Activated T-cell treated with anti-CD3 and anti-CD28 coated beads, Interleukin-2, amount 50 U/mL, for 4 hours (primary cell): ENCODE results near the gene TRIM3. TPM values are rescaled to one million over a fixed set of nuclear protein-coding genes. Genes with fewer than 3 reads are reported as not detected.

Source experiments
- ATAC-seq, 2 donors: fragments of 200-7000 bp; cut with Tn5 transposase; one replicate each; pipeline ENCODE4 v1.10.0; 2021
- DNase-seq: peaks from one replicate; pipeline ENCODE4 v3.0.0-alpha.2; 2020
- H3K27me3 Mint-ChIP-seq: one replicate; pipeline ENCODE4 v1.8.0; 2021; ENCODE audit warnings: low read depth, mixed read lengths
- H3K36me3 Mint-ChIP-seq: one replicate; pipeline ENCODE4 v1.8.0; 2022; ENCODE audit warnings: mixed read lengths; ENCODE audit not compliant: insufficient read depth
- H3K4me1 Mint-ChIP-seq: one replicate; pipeline ENCODE4 v1.8.0; 2021; ENCODE audit warnings: low read depth, mixed read lengths
- H3K4me3 Mint-ChIP-seq: one replicate; pipeline ENCODE4 v1.8.0; 2021; ENCODE audit warnings: mild to moderate bottlenecking, moderate library complexity, mixed read lengths
- H3K9me3 Mint-ChIP-seq: one replicate; pipeline ENCODE4 v1.8.0; 2021; ENCODE audit warnings: mixed read lengths
- total RNA-seq, 3 donors: library from RNA; stranded (reverse); gene quantifications; one replicate each; pipeline ENCODE4 v1.2.1, GENCODE V29; 2021

Gene TRIM3
- total RNA-seq, 3 donors from 2014 or later, result 3.2 to 4.3 (median 3.6) TPM

GRCh38 chr11:6406370-6406769 lies 67.4 kb downstream of the TRIM3 start:
- ATAC-seq, result no peak
- H3K4me3 Mint-ChIP-seq, result no peak overlapping the region

GRCh38 chr11:6405846-6406245 lies 67.9 kb downstream of the TRIM3 start:
- Mint-ChIP-seq H3K4me3 (no peak overlapping the region), H3K9me3 (no peaks in the 10 kb centered on the region), H3K36me3 (peaks cover 14% of the 10 kb centered on the region), H3K27me3 (no peaks in the 10 kb centered on the region), H3K4me1 (peaks cover 81% of the 10 kb centered on the region)
- DNase-seq (no peak), ATAC-seq (no peak)

More at GRCh38 chr11:6406370-6406769, 67.4 kb downstream of the TRIM3 start:
- H3K27me3 Mint-ChIP-seq, result no peaks in the 10 kb centered on the region
- peaks cover 79% of the 10 kb centered on the region for H3K4me1 Mint-ChIP-seq
- no peak for DNase-seq
- no peaks in the 10 kb centered on the region for H3K9me3 Mint-ChIP-seq
- peaks cover 12% of the 10 kb centered on the region for H3K36me3 Mint-ChIP-seq

DNA sequence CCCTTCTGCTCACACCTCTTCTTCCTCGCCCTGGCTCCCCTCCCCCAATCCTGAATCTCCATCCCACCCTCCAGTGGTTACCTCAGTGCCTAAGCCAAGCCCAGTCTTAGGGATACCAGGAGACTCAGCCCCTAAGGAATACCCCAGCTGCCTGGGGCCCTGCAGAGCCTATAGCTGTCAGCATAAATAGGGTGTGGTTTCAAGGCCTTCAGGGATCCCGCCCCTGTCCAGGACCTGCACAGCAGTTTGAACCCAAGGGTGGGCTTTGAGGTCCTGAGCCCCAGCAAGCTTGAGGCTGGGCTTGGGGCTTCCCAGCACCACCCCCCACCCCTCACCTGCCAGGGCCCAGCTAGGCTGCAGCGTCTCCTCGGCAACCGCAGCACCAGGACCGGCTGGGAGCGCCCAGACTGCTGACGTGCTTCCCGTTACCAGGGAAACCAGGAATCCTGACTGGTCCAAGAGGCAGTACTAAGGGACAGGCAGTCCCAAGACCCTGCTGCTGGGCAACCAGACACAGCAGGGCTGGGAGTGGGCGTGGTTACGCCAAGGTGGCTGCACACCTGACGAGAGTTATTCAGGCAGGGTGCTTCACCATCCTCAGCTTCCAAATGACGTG lies 68.6 kb downstream of the TRIM3 start:
- peaks cover 82% of the 10 kb centered on the region for H3K4me1 Mint-ChIP-seq
- H3K4me3 Mint-ChIP-seq, result no peak overlapping the region
- no peaks in the 10 kb centered on the region for H3K27me3 Mint-ChIP-seq
- ATAC-seq (no peak), DNase-seq (no peak)
- peaks cover 13% of the 10 kb centered on the region for H3K36me3 Mint-ChIP-seq
- no peaks in the 10 kb centered on the region for H3K9me3 Mint-ChIP-seq

DNA sequence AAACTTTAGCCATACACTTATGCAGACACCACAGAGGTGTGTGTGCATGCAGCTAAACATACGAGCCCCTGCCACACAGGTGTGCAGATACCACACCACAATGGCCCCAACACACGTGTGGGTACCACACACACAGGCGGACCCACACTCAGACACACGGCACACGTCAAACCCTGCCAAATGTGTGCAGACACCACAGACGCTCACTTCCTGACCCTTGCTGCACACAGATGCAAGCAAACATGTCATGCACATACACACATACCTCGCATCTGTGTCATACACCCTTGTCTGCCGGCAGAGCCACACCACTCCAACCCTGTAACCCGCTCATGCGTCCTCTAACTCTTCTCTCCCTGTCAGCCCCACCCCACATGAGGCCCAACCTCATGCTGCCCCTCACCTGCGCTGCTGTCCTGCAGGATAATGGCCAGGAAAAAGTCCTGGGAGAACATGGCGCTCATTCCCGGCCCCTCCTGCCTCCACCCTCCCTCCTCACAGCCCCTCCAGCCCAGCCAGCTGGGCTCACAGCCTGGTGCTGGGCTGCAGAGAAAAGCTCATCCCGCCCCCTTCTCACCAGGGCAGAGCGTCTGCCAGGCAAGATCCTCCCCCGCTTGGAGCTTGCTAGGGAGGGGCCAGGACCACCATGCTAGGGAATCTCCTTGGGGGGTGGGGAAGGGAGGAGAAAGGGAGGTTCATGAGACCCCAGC lies 69.2 kb downstream of the TRIM3 start:
- H3K36me3 Mint-ChIP-seq, result peaks cover 16% of the 10 kb centered on the region
- peaks cover 76% of the 10 kb centered on the region for H3K4me1 Mint-ChIP-seq
- no peaks in the 10 kb centered on the region for H3K9me3 Mint-ChIP-seq
- no peaks in the 10 kb centered on the region for H3K27me3 Mint-ChIP-seq
- H3K4me3 Mint-ChIP-seq, result peak overlapping the region; percentile 3
- peak; percentile 55 to 56 for ATAC-seq
- DNase-seq, result peak; percentile 20

DNA sequence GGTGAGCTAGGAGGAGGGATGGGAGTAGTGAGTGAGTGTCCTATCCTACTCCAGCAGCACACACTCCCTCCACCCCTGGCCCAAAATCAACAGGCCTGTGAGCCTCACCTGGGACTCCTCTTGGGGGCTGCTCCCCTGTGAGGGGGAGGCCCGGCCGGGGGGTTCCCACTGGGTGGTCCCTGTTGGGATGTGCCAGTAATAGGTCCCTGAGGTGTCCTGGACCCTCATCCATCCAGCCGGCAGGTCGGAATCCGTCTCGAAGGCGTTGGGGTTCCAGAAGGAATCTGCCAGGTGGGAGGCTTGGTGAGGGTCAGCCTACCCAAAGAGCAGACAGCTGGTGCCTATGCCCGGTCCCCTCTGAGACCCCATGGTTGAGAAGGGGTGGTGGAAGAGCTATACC lies 70.2 kb downstream of the TRIM3 start:
- peaks cover 77% of the 10 kb centered on the region for H3K4me1 Mint-ChIP-seq
- ATAC-seq (no peak), DNase-seq (no peak)
- no peak overlapping the region for H3K4me3 Mint-ChIP-seq
- no peaks in the 10 kb centered on the region for H3K27me3 Mint-ChIP-seq
- H3K9me3 Mint-ChIP-seq, result no peaks in the 10 kb centered on the region
- peaks cover 21% of the 10 kb centered on the region for H3K36me3 Mint-ChIP-seq

- peaks cover 76% of the 10 kb centered on the region for H3K4me1 Mint-ChIP-seq
- H3K27me3 Mint-ChIP-seq, result no peaks in the 10 kb centered on the region
- ATAC-seq, result peak; percentile 83 to 84
- peaks cover 22% of the 10 kb centered on the region for H3K36me3 Mint-ChIP-seq
- peak overlapping the region; percentile 79 for H3K4me3 Mint-ChIP-seq
- H3K9me3 Mint-ChIP-seq, result no peaks in the 10 kb centered on the region
- DNase-seq, result peak; percentile 45
These were observed 71.2 kb downstream of the TRIM3 start for GRCh38 chr11:6402561-6402981.

GRCh38 chr11:6402061-6402470 lies 71.7 kb downstream of the TRIM3 start:
- peaks cover 71% of the 10 kb centered on the region for H3K4me1 Mint-ChIP-seq
- peaks cover 22% of the 10 kb centered on the region for H3K36me3 Mint-ChIP-seq
- H3K4me3 Mint-ChIP-seq, result peak overlapping the region; percentile 79
- ATAC-seq, result peak; percentile 27 to 41
- no peaks in the 10 kb centered on the region for H3K27me3 Mint-ChIP-seq
- H3K9me3 Mint-ChIP-seq, result no peaks in the 10 kb centered on the region
- no peak for DNase-seq

DNA sequence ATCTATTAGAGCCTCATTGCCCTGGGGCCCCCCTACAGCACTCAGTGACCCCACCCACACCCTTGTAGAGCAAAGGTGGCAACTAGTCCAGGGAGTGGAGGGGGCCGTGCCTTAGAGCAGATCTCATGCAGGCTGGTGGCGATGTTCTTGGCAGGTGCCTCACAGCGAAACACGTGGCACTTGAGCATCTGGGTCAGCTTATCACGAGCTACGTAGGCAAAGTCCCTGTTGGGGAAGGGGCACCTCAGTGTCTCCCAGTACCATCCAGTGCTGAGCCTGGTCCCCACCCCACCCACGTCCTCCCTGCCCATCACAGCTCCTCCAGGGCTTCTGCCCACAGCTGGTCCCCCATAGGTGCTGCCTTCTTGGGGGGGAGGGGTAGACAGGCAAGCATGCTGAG lies 72.3 kb downstream of the TRIM3 start:
- Mint-ChIP-seq H3K36me3 (peaks cover 24% of the 10 kb centered on the region), H3K4me3 (no peak overlapping the region), H3K4me1 (peaks cover 68% of the 10 kb centered on the region), H3K27me3 (no peaks in the 10 kb centered on the region), H3K9me3 (no peaks in the 10 kb centered on the region)
- DNase-seq (no peak), ATAC-seq (no peak)

GRCh38 chr11:6400431-6401345 lies 73.1 kb downstream of the TRIM3 start:
- Mint-ChIP-seq H3K27me3 (no peaks in the 10 kb centered on the region), H3K9me3 (no peaks in the 10 kb centered on the region), H3K4me1 (peaks cover 67% of the 10 kb centered on the region), H3K4me3 (no peak overlapping the region), H3K36me3 (peaks cover 26% of the 10 kb centered on the region)
- ATAC-seq (no peak), DNase-seq (no peak)

Other genes starting within 250 kb of the TRIM3 start
- gene FHIP1B, start 239.3 kb downstream of the TRIM3 start, total RNA-seq, result 10 to 100 TPM; 21.5 to 27.1 (median 22.9) TPM
- gene CNGA4, start 234.9 kb downstream of the TRIM3 start, total RNA-seq, result not detected
- not detected for gene CCKBR, start 214.1 kb downstream of the TRIM3 start, total RNA-seq
- 10 to 100 TPM in 2 of 3 donors, 1 to 10 TPM in 1; 8.6 to 26.1 (median 14.0) TPM for gene CAVIN3, start 153.4 kb downstream of the TRIM3 start, total RNA-seq
- 10 to 100 TPM; 13.1 to 18.2 (median 16.3) TPM for gene SMPD1, start 83.5 kb downstream of the TRIM3 start, total RNA-seq
- gene APBB1, start 54.8 kb downstream of the TRIM3 start, total RNA-seq, result 10 to 100 TPM; 25.7 to 34.5 (median 27.9) TPM
- 1 to 10 TPM in 1 of 3 donors, under 1 TPM in 2; 0.71 to 2.0 (median 0.96) TPM for gene HPX, start 33.0 kb downstream of the TRIM3 start, total RNA-seq
- gene ARFIP2, start 7.4 kb upstream of the TRIM3 start, total RNA-seq, result 10 to 100 TPM; 55.4 to 59.6 (median 56.5) TPM
- gene TIMM10B, start 7.6 kb upstream of the TRIM3 start, total RNA-seq, result 10 to 100 TPM; 45.4 to 48.5 (median 48.1) TPM
- gene DNHD1, start 23.3 kb upstream of the TRIM3 start, total RNA-seq, result 1 to 10 TPM; 6.0 to 6.7 (median 6.1) TPM
- gene RRP8, start 129.7 kb upstream of the TRIM3 start, total RNA-seq, result 10 to 100 TPM; 37.8 to 48.2 (median 41.4) TPM
- gene ILK, start 129.8 kb upstream of the TRIM3 start, total RNA-seq, result 10 to 100 TPM; 38.6 to 48.9 (median 45.0) TPM
- gene TAF10, start 138.3 kb upstream of the TRIM3 start, total RNA-seq, result 100 to 1,000 TPM; 163 to 191 (median 188) TPM
- gene TPP1, start 145.5 kb upstream of the TRIM3 start, total RNA-seq, result 10 to 100 TPM; 25.4 to 35.6 (median 27.3) TPM
- gene DCHS1, start 181.9 kb upstream of the TRIM3 start, total RNA-seq, result under 1 TPM; 0.28 to 0.40 (median 0.33) TPM
- 100 to 1,000 TPM; 149 to 162 (median 156) TPM for gene MRPL17, start 209.4 kb upstream of the TRIM3 start, total RNA-seq